ENCODE data around the gene ANO2.

- TF ChIP-seq GATA2 (IDR thresholded peaks at IDR 0.05; ENCODE audit: low read depth, low read length) (no peak), GATA3 (IDR thresholded peaks at IDR 0.05; ENCODE audit: low read depth, low read length) (no peak)
Observed at GRCh38 chr12:5515458-5515857, 429.6 kb downstream of the ANO2 start.
